Neuronal stem cell (in vitro differentiated cells): ENCODE results near the gene CCDC63.

ENCODE experiments used
- DNase-seq: peaks from one replicate; pipeline ENCODE4 v3.0.0-alpha.2; 2013; ENCODE audit warnings: low spot score
- H2AFZ ChIP-seq: one replicate; pipeline ENCODE4 v1.6.1; 2013; ENCODE audit warnings: mild to moderate bottlenecking, low read length, inconsistent platforms
- H2AK5ac ChIP-seq: 2 replicates; pipeline ENCODE4 v1.6.1; 2013; ENCODE audit warnings: low read depth, mild to moderate bottlenecking, inconsistent platforms, low read length, moderate library complexity, mixed read lengths
- H2BK120ac ChIP-seq: 2 replicates; pipeline ENCODE4 v1.6.1; 2013; ENCODE audit warnings: low read depth, mild to moderate bottlenecking, inconsistent platforms, low read length, moderate library complexity, mixed read lengths
- H2BK12ac ChIP-seq: one replicate; pipeline ENCODE4 v1.6.1; 2013; ENCODE audit warnings: low read length, inconsistent platforms
- H2BK15ac ChIP-seq: 2 replicates; pipeline ENCODE4 v1.6.1; 2013; ENCODE audit warnings: mild to moderate bottlenecking, low read length, inconsistent platforms, mixed read lengths
- H2BK5ac ChIP-seq: one replicate; pipeline ENCODE4 v1.6.1; 2013; ENCODE audit warnings: inconsistent platforms, mild to moderate bottlenecking, low read length, moderate library complexity
- H3K14ac ChIP-seq: one replicate; pipeline ENCODE4 v1.6.1; 2013; ENCODE audit warnings: low read length, inconsistent platforms
- H3K18ac ChIP-seq: 2 replicates; pipeline ENCODE4 v1.6.1; 2013; ENCODE audit warnings: low read length, inconsistent platforms
- H3K23ac ChIP-seq: 2 replicates; pipeline ENCODE4 v1.6.1; 2013; ENCODE audit warnings: low read depth, mild to moderate bottlenecking, mixed read lengths, low read length, inconsistent platforms; ENCODE audit not compliant: poor library complexity
- H3K27ac ChIP-seq: replicated peaks from 3 replicates; pipeline ENCODE4 v1.5.1; 2013; ENCODE audit warnings: low read length, inconsistent platforms
- H3K27me3 ChIP-seq, 3 experiments: 2 replicates each; pipeline ENCODE4 v1.6.1; 2013; ENCODE audit warnings: low read length in 3 of 3, mild to moderate bottlenecking in 2 of 3, inconsistent platforms in 1 of 3, low read depth in 1 of 3, mixed read lengths in 1 of 3, moderate library complexity in 1 of 3; ENCODE audit not compliant: control insufficient read depth in 3 of 3, insufficient read depth in 3 of 3
- H3K36me3 ChIP-seq, 2 donors: replicated peaks in 1 of 2; 2 replicates each; pipeline ENCODE4 v1.6.1; 2013; ENCODE audit warnings: low read length in 2 of 2; ENCODE audit not compliant: control insufficient read depth in 2 of 2, insufficient read depth in 2 of 2
- H3K4ac ChIP-seq: 2 replicates; pipeline ENCODE4 v1.6.1; 2013; ENCODE audit warnings: inconsistent platforms, mild to moderate bottlenecking, low read length, moderate library complexity
- H3K4me1 ChIP-seq, 2 donors: 1 replicate in 1 of 2; 2 replicates in 1 of 2; pipeline ENCODE4 v1.6.1; 2013; ENCODE audit warnings: low read length in 2 of 2, low read depth in 1 of 2; ENCODE audit not compliant: control insufficient read depth in 2 of 2, insufficient read depth in 1 of 2
- H3K4me2 ChIP-seq: one replicate; pipeline ENCODE4 v1.6.1; 2013; ENCODE audit warnings: mild to moderate bottlenecking, low read length, inconsistent platforms; ENCODE audit not compliant: insufficient read depth, poor library complexity, severe bottlenecking
- H3K4me3 ChIP-seq, 2 donors: 2 replicates each; pipeline ENCODE4 v1.5.1; 2013; ENCODE audit warnings: low read length in 2 of 2, mild to moderate bottlenecking in 2 of 2, inconsistent platforms in 1 of 2, moderate library complexity in 1 of 2
- H3K79me1 ChIP-seq: one replicate; pipeline ENCODE4 v1.6.1; 2013; ENCODE audit warnings: low read depth, mild to moderate bottlenecking, inconsistent platforms, low read length, moderate library complexity
- H3K9ac ChIP-seq: one replicate; pipeline ENCODE4 v1.6.1; 2013; ENCODE audit warnings: mild to moderate bottlenecking, low read depth, low read length, inconsistent platforms; ENCODE audit not compliant: poor library complexity
- H3K9me3 ChIP-seq, 2 donors: replicated peaks in 1 of 2; 2 replicates each; pipeline versions ENCODE3 to v1.6.1; 2013; ENCODE audit warnings: low read length in 2 of 2, mild to moderate bottlenecking in 2 of 2, inconsistent platforms in 1 of 2, low read depth in 1 of 2, mixed read lengths in 1 of 2, moderate library complexity in 1 of 2; ENCODE audit not compliant: control insufficient read depth in 2 of 2, insufficient read depth in 1 of 2
- H4K8ac ChIP-seq: one replicate; pipeline ENCODE4 v1.6.1; 2013; ENCODE audit warnings: low read depth, mild to moderate bottlenecking, inconsistent platforms, low read length, moderate library complexity
- H4K91ac ChIP-seq: one replicate; pipeline ENCODE4 v1.6.1; 2013; ENCODE audit warnings: low read length, low read depth, mild to moderate bottlenecking, inconsistent platforms; ENCODE audit not compliant: poor library complexity
- WGBS, 2 donors: extraction: QIAGEN DNeasy Blood & Tissue Kit; methylation state at CpG; one replicate each; pipeline ENCODE4 v1.1.7; 2013; ENCODE audit warnings: missing lambda C conversion rate in 2 of 2, mixed read lengths in 1 of 2; ENCODE audit not compliant: insufficient read length in 2 of 2, insufficient replicate concordance in 1 of 2; ENCODE audit errors: extremely low coverage in 2 of 2; 5-methylcytosine and 5-hydroxymethylcytosine counted together

Gene CCDC63

GRCh38 chr12:110824342-110824741 lies 22.4 kb upstream of the CCDC63 start:
- Histone ChIP-seq H3K27me3 (no peaks in the 10 kb centered on the region), H3K4me1 (peaks cover 0 to 1% of the 10 kb centered on the region in 2 donors), H3K9me3 (no peaks in the 10 kb centered on the region), H3K79me1 (no peaks in the 10 kb centered on the region), H3K4me3 (no peak overlapping the region), H2BK15ac (no peak overlapping the region), H2BK5ac (no peak overlapping the region), H2BK12ac (no peak overlapping the region), H3K23ac (no peak overlapping the region), H3K36me3 (no peaks in the 10 kb centered on the region), H4K91ac (no peak overlapping the region), H2AK5ac (peak overlapping the region; percentile 83), H2AFZ (no peak overlapping the region), H3K27ac (no peak overlapping the region), H3K9ac (no peak overlapping the region), H3K18ac (no peak overlapping the region), H3K4ac (no peak overlapping the region), H3K4me2 (no peak overlapping the region), H3K14ac (no peak overlapping the region), H4K8ac (no peak overlapping the region), H2BK120ac (no peak overlapping the region)
- 100% methylated on average over 1 of the region's 2 CpGs for WGBS, 2 donors
- no peak for DNase-seq

DNA sequence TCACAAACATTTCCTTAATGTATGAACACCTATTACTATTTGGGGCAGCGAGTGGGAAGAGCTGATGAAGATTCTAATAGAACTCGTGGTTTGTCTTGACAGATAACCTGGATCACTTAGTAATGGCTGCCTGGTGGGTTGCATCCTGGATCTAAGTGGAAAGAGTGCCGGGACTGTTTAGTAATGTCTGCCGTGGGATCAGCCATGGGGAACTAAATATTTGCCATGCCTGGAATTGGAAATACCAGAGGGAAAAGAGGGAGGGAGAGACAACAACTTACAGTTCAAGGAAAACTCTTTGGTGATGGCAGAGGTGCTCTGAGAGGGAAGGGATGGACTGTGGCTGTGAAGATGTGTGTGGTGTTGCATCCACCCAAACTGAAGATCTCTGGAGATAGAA lies 21.3 kb upstream of the CCDC63 start:
- H3K4me2 ChIP-seq: no peak overlapping the region
- H3K79me1 ChIP-seq: no peaks in the 10 kb centered on the region
- H2AK5ac ChIP-seq: no peak overlapping the region
- H4K8ac ChIP-seq: no peak overlapping the region
- H2BK12ac ChIP-seq: no peak overlapping the region
- H3K9ac ChIP-seq: no peak overlapping the region
- no peak overlapping the region for H3K4ac ChIP-seq
- no peak overlapping the region for H3K4me3 ChIP-seq
- no peak overlapping the region for H2BK15ac ChIP-seq
- peaks cover 0 to 1% of the 10 kb centered on the region in 2 donors for H3K4me1 ChIP-seq
- no peaks in the 10 kb centered on the region for H3K27me3 ChIP-seq
- H4K91ac ChIP-seq: no peak overlapping the region
- H2AFZ ChIP-seq: no peak overlapping the region
- no peaks in the 10 kb centered on the region for H3K9me3 ChIP-seq
- WGBS, 2 donors: no CpG with 5 or more reads among the region's 4 CpGs
- H3K18ac ChIP-seq: no peak overlapping the region
- H3K23ac ChIP-seq: no peak overlapping the region
- no peak overlapping the region for H3K14ac ChIP-seq
- no peaks in the 10 kb centered on the region for H3K36me3 ChIP-seq
- no peak overlapping the region for H3K27ac ChIP-seq
- no peak for DNase-seq
- no peak overlapping the region for H2BK120ac ChIP-seq
- H2BK5ac ChIP-seq: no peak overlapping the region

DNA sequence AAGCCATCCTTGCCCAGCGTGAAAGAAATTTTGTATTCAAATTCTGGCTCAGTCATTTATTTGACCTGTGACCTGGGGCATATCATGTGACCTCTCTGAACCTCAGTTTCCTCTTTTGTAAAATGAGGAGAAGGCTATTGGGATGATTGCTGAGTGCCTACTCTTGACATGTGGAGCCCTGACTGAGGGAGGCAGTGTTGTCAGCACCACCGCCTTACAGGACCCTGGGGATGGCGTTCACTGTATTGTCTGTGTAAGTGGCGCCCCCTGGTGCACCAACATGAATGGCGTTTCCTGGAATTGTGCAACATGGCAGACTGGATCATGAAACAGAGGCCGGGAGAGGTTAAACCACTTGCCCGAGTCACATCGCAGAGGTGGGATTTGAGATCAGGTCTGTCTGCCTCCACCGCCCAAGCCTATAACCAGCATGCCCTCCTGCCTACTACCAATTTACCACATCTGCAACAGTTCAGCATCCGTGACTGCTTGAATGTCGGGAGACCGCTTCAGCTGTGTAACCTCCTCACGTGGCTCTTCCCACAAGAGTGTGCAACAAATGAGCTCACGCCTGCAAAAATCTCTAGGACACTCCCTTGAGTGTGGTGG lies 20.1 kb upstream of the CCDC63 start:
- H3K18ac ChIP-seq: peak overlapping the region; percentile 95
- no CpG with 5 or more reads among the region's 14 CpGs for WGBS, 2 donors
- no peak overlapping the region for H3K4me2 ChIP-seq
- H3K23ac ChIP-seq: no peak overlapping the region
- DNase-seq: peak; percentile 76
- no peak overlapping the region for H2BK5ac ChIP-seq
- no peak overlapping the region for H2BK120ac ChIP-seq
- H3K4me3 ChIP-seq: no peak overlapping the region
- no peaks in the 10 kb centered on the region for H3K27me3 ChIP-seq
- no peaks in the 10 kb centered on the region for H3K9me3 ChIP-seq
- H2AFZ ChIP-seq: peak overlapping the region; percentile 84
- H3K4me1 ChIP-seq: peaks cover 0 to 1% of the 10 kb centered on the region in 2 donors
- H3K27ac ChIP-seq: no peak overlapping the region
- H3K36me3 ChIP-seq: no peaks in the 10 kb centered on the region
- no peak overlapping the region for H4K8ac ChIP-seq
- H2BK15ac ChIP-seq: peak overlapping the region; percentile 3
- H3K79me1 ChIP-seq: no peaks in the 10 kb centered on the region
- H3K4ac ChIP-seq: no peak overlapping the region
- H2BK12ac ChIP-seq: no peak overlapping the region
- no peak overlapping the region for H4K91ac ChIP-seq
- H3K9ac ChIP-seq: peak overlapping the region; percentile 80
- no peak overlapping the region for H3K14ac ChIP-seq
- H2AK5ac ChIP-seq: no peak overlapping the region

GRCh38 chr12:110829308-110829707 lies 17.5 kb upstream of the CCDC63 start:
- peaks cover 0 to 1% of the 10 kb centered on the region in 2 donors for H3K4me1 ChIP-seq
- H3K9me3 ChIP-seq: no peaks in the 10 kb centered on the region
- WGBS, 2 donors: no CpG with 5 or more reads among the region's 10 CpGs
- H3K18ac ChIP-seq: no peak overlapping the region
- no peak overlapping the region for H3K14ac ChIP-seq
- H4K8ac ChIP-seq: no peak overlapping the region
- no peaks in the 10 kb centered on the region for H3K79me1 ChIP-seq
- peak overlapping the region in 1 of 2 donors; percentile 54 for H3K4me3 ChIP-seq
- H4K91ac ChIP-seq: no peak overlapping the region
- H3K23ac ChIP-seq: no peak overlapping the region
- no peak overlapping the region for H2BK15ac ChIP-seq
- H2BK12ac ChIP-seq: no peak overlapping the region
- H2AFZ ChIP-seq: no peak overlapping the region
- H3K36me3 ChIP-seq: no peaks in the 10 kb centered on the region
- H2AK5ac ChIP-seq: no peak overlapping the region
- H3K27ac ChIP-seq: no peak overlapping the region
- H2BK120ac ChIP-seq: no peak overlapping the region
- H3K9ac ChIP-seq: no peak overlapping the region
- no peak overlapping the region for H3K4me2 ChIP-seq
- no peak overlapping the region for H2BK5ac ChIP-seq
- H3K4ac ChIP-seq: no peak overlapping the region
- DNase-seq: no peak
- H3K27me3 ChIP-seq: no peaks in the 10 kb centered on the region
